Cardiac fibroblast (primary cell): ENCODE results near the gene CPZ.
"Not testable (repeated sequence)": the region's sequence is repeated elsewhere in the genome, so short reads cannot be mapped to it uniquely, and the experiment has no call there.

Experiments
- DNase-seq, 2 donors: peaks; one replicate each; pipeline versions ENCODE4 v3.0.0 to v3.0.0-alpha.2; 2010; ENCODE audit warnings: low read depth in 2 of 2
- H3K4me3 ChIP-seq, 2 donors: replicated peaks in 1 of 2; 1 replicate in 1 of 2; 2 replicates in 1 of 2; pipeline ENCODE4 v1.5.1; 2011; ENCODE audit warnings: low read depth in 2 of 2, low read length in 2 of 2, mild to moderate bottlenecking in 2 of 2, moderate library complexity in 1 of 2
- TF ChIP-seq, protein P1 (sequence below): IDR thresholded peaks from one replicate; pipeline ENCODE4 v1.5.1; 2011; ENCODE audit warnings: low read depth, mild to moderate bottlenecking, low read length, inconsistent platforms

CPZ gene

GRCh38 chr4:8649631-8650361, 57.2 kb downstream of the CPZ start:
- DNase-seq = no peak
- no peak overlapping the region for H3K4me3 ChIP-seq
- TF ChIP-seq, protein P1, sequence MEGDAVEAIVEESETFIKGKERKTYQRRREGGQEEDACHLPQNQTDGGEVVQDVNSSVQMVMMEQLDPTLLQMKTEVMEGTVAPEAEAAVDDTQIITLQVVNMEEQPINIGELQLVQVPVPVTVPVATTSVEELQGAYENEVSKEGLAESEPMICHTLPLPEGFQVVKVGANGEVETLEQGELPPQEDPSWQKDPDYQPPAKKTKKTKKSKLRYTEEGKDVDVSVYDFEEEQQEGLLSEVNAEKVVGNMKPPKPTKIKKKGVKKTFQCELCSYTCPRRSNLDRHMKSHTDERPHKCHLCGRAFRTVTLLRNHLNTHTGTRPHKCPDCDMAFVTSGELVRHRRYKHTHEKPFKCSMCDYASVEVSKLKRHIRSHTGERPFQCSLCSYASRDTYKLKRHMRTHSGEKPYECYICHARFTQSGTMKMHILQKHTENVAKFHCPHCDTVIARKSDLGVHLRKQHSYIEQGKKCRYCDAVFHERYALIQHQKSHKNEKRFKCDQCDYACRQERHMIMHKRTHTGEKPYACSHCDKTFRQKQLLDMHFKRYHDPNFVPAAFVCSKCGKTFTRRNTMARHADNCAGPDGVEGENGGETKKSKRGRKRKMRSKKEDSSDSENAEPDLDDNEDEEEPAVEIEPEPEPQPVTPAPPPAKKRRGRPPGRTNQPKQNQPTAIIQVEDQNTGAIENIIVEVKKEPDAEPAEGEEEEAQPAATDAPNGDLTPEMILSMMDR = no peak

GRCh38 chr4:8651661-8652180, 59.2 kb downstream of the CPZ start:
- no peak for DNase-seq
- TF ChIP-seq, protein P1 = no peak
- H3K4me3 ChIP-seq = no peak overlapping the region

- TF ChIP-seq, protein P1 = no peak
These were observed 59.9 kb downstream of the CPZ start for GRCh38 chr4:8652181-8653078.

DNA sequence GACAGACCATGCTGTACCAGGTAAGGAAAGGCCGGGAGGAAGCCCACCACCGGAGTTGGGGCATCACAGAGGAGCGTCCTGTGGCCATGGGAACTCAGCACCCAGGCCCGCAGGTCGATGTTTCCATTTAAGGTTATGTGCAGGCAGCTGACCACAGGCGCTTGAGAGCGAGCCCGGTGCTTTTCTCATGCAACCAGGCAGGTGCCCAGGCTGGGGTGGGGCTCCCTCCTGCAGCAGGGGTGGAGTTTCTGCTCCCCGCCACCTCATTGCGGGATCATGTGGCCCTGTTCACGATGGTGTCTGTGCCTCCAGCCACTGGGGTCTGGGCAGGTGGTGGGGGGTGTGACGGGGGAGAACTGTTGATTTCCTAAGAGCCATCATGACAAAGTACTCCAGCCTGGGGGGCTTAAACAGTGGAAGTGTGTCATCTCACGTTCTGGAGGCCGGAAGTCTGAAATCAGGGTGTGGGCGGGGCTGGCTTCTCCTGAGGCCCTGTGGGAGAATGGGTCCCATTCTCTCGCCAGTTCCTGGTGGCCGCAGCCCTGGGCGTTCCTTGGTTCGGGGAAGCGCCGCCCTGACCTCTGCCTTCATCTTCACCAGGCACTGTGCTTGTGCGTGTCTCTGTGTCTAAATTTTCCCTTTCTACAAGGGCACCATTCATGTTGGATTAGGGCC, 60.9 kb downstream of the CPZ start:
- TF ChIP-seq, protein P1 = no peak
- DNase-seq = no peak

More at GRCh38 chr4:8652181-8653078, 59.9 kb downstream of the CPZ start:
- no peak overlapping the region for H3K4me3 ChIP-seq
- DNase-seq = no peak

GRCh38 chr4:8654139-8654538, 61.6 kb downstream of the CPZ start:
- H3K4me3 ChIP-seq, DNase-seq: not testable (repeated sequence)

More for the DNA sequence above, 60.9 kb downstream of the CPZ start:
- no peak overlapping the region for H3K4me3 ChIP-seq

- DNase-seq = no peak
- H3K4me3 ChIP-seq = no peak overlapping the region
- TF ChIP-seq, protein P1 = no peak
These were observed 63.0 kb downstream of the CPZ start for GRCh38 chr4:8655411-8656184.
